ENCODE measurements around the gene DNAJC7.
"Not testable (repeated sequence)": the region's sequence is repeated elsewhere in the genome, so short reads cannot be mapped to it uniquely, and the experiment has no call there.

DNAJC7 gene

GRCh38 chr17:42012363-42012762 is 4.9 kb downstream of the DNAJC7 start:
- DNase-seq (ENCODE audit: low read depth in 3 of 3), result not testable (repeated sequence)

GRCh38 chr17:42010898-42011516 is 6.2 kb downstream of the DNAJC7 start:
- no peak for DNase-seq (ENCODE audit: low read depth in 3 of 3)

- not testable (repeated sequence) for DNase-seq (ENCODE audit: low read depth in 3 of 3)
Measured at GRCh38 chr17:42010266-42010680, 7.0 kb downstream of the DNAJC7 start.

DNA sequence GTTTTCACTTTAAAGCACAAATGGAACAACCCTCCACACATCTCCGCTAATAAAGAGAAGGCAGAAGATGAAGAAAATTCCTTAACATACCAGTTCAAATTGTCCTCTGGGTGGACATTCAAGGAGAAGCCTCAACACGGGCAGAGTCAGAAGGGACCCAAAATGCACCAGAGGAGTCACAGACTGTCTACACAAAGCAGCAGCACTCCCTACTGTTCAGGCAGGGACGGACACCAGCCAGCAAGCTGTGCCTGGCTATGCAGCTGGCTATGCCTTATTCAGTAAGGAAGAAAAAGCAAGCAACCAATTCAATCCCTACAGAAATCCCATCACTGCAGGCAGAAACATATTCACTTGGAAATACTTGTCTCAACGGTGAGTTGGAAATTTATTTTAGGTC is 8.1 kb downstream of the DNAJC7 start:
- DNase-seq (ENCODE audit: low read depth in 3 of 3), result no peak

DNA sequence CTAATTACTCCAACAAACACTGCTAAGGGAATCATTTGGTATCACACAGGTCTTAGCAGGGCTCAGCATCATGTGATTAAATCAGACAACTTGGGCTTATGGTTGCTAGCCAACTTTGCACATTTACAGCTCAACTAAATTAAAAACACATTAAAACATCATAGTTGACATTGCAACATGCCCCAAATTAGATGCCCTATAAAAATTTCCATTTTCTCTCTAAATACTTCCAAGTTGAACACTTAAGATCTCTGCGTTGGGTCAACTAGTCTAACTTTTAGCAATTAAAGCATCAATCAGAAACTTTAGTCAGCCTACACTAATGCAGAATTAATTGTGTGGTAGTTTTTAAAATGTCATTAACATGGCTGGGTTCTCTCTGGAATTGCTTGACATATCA is 12.1 kb downstream of the DNAJC7 start:
- no peak for DNase-seq (ENCODE audit: low read depth in 3 of 3)

DNA sequence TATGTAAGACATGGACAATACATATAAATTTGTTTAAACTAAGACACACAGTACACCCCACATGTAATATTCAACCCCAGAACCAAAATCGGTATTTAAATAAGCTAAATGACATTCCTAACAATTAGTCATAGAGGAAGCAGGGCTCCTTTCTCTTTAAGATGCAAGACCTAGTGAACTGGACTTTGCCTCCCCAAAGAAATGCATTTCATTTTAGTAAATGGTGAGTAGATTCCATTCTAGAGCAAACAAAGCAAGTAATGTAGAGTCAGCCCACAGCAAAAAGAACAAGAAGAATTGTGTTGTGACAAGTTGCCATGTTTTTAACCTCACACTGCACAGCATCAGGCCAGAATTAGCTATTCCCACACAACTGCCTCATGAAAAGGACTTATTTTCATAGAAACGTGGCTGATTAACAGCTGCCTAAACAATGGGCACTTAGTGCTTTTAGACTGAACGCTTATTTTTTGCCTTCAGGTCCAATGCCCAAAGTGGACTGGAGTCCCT is 14.4 kb downstream of the DNAJC7 start:
- DNase-seq (ENCODE audit: low read depth in 3 of 3), result no peak

- DNase-seq (ENCODE audit: low read depth in 3 of 3), result no peak
Measured at GRCh38 chr17:42002175-42002791, 15.0 kb downstream of the DNAJC7 start.

DNA sequence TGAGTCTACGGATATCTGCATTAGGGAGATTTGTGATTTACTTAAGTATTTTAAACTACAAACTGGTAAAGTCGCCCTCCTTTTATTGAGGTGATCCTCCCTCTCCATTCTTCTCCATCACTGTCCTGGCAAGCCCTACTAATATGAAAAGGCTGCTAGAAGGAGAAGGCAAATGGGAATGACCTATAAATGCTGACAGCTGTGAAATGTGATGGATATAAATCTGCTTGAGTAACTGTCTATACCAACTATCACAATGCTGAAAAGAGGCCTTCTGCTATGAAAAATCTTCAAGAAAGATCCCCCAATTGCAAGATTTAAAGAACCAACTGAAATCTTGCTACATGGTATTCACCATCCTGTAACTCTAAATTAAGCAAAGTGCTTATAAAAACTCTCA is 15.5 kb downstream of the DNAJC7 start:
- no peak for DNase-seq (ENCODE audit: low read depth in 3 of 3)

- DNase-seq (ENCODE audit: low read depth in 3 of 3), result no peak
Measured at GRCh38 chr17:42000413-42001133, 16.7 kb downstream of the DNAJC7 start.

DNA sequence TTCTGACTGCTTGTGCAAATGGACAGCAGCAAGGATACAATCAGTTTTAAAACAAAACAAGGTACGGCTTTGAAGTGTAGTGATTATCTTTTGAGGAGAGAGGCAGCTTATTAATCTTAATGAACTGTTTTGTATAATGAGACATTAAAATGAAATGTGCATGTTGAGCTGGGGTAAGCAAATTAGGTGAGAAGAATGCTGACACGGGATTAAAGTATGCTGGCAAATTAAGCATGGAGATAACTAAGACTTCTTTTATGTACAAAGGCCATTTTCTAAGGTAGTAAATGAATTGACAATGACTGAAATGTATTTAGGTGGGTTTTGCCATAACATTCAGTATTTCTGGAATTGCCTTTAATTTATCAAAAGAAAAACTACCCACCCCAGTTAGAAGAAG is 18.7 kb downstream of the DNAJC7 start:
- DNase-seq (ENCODE audit: low read depth in 3 of 3), result no peak

GRCh38 chr17:41996855-41997164 is 20.4 kb downstream of the DNAJC7 start:
- DNase-seq (ENCODE audit: low read depth in 3 of 3), result no peak

DNA sequence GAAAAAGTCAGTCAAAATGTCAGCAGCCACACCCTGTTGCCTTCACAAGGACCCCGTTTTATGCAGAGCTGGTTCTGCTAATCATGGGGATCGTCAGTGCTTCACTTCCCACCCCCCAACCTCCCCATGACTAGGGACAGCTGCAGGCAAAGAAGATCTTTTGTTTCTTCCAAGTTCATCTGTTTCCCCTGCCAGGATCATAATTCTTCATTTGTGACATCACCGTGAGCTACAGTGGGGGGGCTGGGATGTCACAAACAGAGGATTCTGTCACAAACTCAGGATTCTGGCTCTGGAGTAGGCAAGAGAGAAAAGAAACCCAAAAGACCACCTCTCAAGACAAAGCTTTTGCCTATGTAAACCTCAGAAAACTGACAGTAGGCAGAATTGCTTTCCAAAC is 24.7 kb downstream of the DNAJC7 start:
- DNase-seq (ENCODE audit: low read depth in 3 of 3), result no peak

DNA sequence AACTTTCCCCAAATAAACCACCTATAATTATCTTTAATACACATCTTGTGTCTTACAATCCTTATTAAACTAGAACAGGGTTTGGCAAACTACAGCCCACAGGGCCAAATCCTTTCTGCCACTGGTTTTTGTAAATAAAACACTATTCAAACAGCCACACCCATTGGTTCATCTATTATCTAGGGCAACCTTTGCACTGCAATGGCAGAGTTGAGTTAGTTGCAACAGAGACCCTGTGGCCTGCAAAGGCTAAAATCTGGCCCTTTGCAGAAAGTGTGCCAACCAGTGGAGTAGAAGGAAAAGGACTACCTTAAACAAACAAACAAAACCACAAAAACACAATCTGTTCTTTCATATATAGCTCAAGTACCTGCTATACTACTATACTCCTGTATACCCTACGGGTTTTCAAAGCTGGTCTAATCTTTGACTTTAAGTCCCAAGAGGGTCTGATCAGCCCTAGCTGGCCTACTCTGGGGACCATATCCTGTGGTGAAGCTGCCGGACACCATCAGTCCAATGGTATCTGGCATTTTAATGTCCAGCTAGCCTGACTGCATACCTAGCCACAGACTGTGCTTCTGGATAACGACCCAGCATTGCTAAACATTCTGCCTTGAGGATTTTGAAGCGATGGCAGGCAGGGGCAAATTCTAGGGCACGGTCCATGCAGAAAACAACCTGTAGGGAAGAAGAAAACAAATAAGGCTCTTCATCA is 27.4 kb downstream of the DNAJC7 start:
- no peak for DNase-seq (ENCODE audit: low read depth in 3 of 3)

- no peak for DNase-seq (ENCODE audit: low read depth in 3 of 3)
Measured at GRCh38 chr17:41988418-41988817, 28.8 kb downstream of the DNAJC7 start.

DNA sequence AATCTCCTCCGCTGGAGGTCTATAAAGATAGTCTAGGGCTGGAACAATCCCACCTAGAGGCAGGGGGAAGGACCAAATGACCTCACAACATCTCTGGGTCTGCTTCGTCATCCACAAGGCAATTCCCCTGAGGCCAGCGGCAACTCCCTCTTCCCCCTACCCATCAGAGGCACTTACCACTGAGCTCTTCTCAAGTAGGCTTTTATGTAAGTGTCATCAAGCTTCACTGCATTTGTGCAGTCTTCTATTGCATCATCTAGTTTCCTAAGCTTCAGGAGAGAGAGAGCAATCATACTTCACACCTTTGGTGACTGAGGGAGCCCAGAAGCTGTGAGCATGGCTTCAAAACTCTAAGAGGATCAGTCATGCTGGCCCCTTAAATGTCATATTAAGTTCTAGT is 29.6 kb downstream of the DNAJC7 start:
- no peak for DNase-seq (ENCODE audit: low read depth in 3 of 3)

DNA sequence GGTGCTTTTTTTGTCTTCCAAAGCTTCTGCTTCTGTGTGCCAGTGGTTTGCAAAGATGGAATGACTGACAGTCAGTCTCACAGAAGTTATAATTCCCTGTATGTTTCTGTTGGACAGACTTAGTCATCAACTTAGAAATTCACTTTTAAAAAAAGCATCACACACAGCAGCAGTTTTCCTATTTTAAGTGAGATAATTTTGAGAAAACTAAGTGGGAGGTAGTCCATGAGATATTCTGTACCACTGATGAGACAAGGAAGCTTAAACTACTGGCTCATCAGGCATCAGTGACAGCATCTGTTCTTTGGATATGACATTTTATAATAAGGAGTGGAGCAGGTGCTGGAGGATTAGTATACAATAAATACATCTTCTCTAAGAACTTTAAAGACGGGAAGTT is 30.6 kb downstream of the DNAJC7 start:
- no peak for DNase-seq (ENCODE audit: low read depth in 3 of 3)

DNA sequence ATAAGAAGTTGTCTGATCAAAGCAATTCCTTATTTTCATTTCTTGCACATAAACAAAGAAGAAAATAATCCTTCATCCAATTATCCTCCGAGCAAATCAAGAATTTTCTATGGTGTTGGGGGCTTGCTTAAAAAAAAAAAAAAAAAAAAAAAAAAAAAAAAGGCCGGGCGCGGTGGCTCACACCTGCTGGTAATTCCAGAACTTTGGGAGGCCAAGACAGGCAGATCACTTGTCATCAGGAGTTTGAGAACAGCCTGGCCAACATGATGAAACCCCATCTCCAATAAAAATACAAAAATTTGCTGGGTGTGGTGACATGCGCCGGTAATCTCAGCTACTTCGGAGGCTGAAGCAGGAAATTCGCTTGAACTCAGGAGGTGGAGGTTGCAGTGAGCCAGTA is 31.3 kb downstream of the DNAJC7 start:
- DNase-seq (ENCODE audit: low read depth in 3 of 3), result no peak

DNA sequence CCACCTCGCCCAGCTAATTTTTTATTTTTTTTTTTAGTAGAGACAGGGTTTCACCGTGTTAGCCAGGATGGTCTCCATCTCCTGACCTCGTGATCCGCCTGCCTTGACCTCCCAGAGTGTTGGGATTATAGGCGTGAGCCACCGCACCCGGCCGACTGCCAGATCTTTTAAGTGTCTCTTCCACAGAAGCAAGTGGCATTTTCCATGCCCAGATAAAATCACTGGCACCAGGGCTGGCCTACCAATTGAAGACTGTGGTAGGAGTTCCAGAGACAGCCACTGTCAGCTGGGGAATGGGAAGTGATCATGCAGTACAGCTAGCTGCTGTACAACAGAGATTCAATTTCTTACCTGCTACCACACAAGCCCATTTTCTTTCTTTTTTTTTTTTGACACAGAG is 32.8 kb downstream of the DNAJC7 start:
- DNase-seq (ENCODE audit: low read depth in 3 of 3), result no peak

GRCh38 chr17:41982026-41982760 is 35.0 kb downstream of the DNAJC7 start:
- DNase-seq (ENCODE audit: low read depth in 3 of 3), result no peak

DNA sequence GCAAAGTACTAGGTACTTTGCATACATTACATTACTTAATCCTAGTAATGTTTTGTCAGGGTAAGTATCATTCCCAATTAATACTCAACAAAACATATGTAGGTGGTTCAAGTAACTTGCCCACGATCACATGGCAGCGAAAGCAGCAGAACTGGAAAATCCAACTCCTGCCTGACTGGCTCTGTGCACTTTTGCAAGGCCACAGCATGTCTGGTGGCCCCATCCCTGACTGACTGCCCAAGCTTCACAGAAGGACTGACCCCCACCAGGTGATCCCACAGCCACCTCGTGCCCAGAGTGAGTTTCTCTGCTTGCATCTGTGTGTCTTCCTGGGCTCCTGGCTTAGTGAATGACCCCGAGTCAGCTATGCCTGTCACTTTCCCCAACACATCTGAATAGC is 39.2 kb downstream of the DNAJC7 start:
- DNase-seq (ENCODE audit: low read depth in 3 of 3), result no peak

DNA sequence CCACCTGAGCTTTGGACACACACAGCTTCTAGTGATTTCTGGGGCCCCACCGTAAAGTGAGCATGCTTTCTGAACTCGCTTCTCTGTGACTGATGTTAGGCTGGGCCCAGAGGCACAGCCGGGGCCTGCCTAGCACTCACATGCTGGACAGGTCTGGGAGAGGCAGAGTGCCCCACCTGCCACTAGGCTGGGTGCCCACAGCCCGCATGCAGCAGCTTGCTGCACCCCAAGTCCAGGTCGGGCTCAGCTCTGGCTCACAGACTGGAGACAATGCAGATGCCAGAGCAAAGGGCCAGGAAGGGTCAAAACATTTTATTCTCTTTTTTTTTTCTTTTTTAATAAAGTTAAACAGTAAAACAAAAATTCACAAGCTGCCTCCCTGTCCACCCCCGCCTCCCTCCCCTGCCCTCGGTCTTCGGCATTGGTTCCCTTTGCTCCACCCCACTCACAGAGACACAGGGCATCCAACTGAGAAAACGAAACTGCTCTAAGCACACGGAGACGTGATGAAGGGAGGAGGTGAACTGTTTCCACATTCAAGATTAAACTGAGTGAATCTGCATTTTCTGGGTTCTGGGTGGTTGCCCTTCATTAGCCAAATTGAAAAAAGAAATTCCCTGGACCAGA is 41.0 kb downstream of the DNAJC7 start:
- DNase-seq (ENCODE audit: low read depth in 3 of 3), result no peak
